SK-N-SH (cell line): ENCODE data around the gene WDR46. TPM values are rescaled to one million over a fixed set of nuclear protein-coding genes. Genes with fewer than 3 reads are reported as not detected.

ENCODE experiments used
- CTCF ChIA-PET: fragments of 300-600, 350-600 bp; formaldehyde crosslinking; extraction: SDS; loops from one replicate; lab custom pipeline; 2021; lab: Yijun Ruan, JAX
- POLR2A ChIA-PET: fragments of 350-600 bp; sonication (Branson Sonifier 250); formaldehyde crosslinking; extraction: SDS; loops from one replicate; lab custom pipeline; 2020; ENCODE audit warnings: antibody characterized with exemption, inconsistent platforms; lab: Yijun Ruan, JAX
- DNase-seq: peaks from one replicate; pipeline ENCODE4 v3.0.0; 2012
- H2AFZ ChIP-seq: fragments of 200-600 bp; sonication (generic); 2 replicates; pipeline ENCODE4 v1.8.1; 2016; ENCODE audit warnings: antibody characterized with exemption, mild to moderate bottlenecking, low read depth
- H3F3A ChIP-seq: fragments of 200-600 bp; sonication (generic); replicated peaks from 2 replicates; pipeline ENCODE3; 2016; ENCODE audit warnings: antibody characterized with exemption, mild to moderate bottlenecking; ENCODE audit not compliant: insufficient read depth
- H3K27ac ChIP-seq, 2 experiments: fragments of 200-500 bp in 1 of 2; fragments of 200-600 bp in 1 of 2; sonication (Bioruptor generic) in 1 of 2; sonication (generic), shearing (Covaris generic) in 1 of 2; 2 replicates each; pipeline versions ENCODE4 v1.5.1 to v1.6.1; 2014 to 2016; ENCODE audit warnings: low read depth in 2 of 2, inconsistent platforms in 1 of 2, low read length in 1 of 2, mild to moderate bottlenecking in 1 of 2, mixed read lengths in 1 of 2
- H3K27me3 ChIP-seq: fragments of 200-600 bp; sonication (generic), shearing (Covaris generic); 2 replicates; pipeline ENCODE4 v1.6.1; 2016; ENCODE audit warnings: mixed run types; ENCODE audit not compliant: insufficient read depth
- H3K36me3 ChIP-seq, 2 experiments: fragments of 200-500 bp in 1 of 2; fragments of 200-600 bp in 1 of 2; sonication (Bioruptor generic) in 1 of 2; sonication (generic) in 1 of 2; replicated peaks in 1 of 2; 2 replicates each; pipeline versions ENCODE3 to v1.5.1; 2014 to 2016; ENCODE audit warnings: low read length in 1 of 2, mild to moderate bottlenecking in 1 of 2; ENCODE audit not compliant: insufficient read depth in 2 of 2, control insufficient read depth in 1 of 2
- H3K4me1 ChIP-seq, 2 experiments: fragments of 200-500 bp in 1 of 2; fragments of 200-600 bp in 1 of 2; sonication (Bioruptor generic) in 1 of 2; sonication (generic), shearing (Covaris generic) in 1 of 2; 2 replicates each; pipeline versions ENCODE4 v1.5.1 to v1.6.1; 2014 to 2016; ENCODE audit warnings: low read depth in 1 of 2, low read length in 1 of 2, mixed run types in 1 of 2; ENCODE audit not compliant: insufficient read depth in 2 of 2, control insufficient read depth in 1 of 2
- H3K4me2 ChIP-seq: fragments of 200-600 bp; sonication (generic), shearing (Covaris generic); 2 replicates; pipeline ENCODE4 v1.6.1; 2017; ENCODE audit warnings: mixed run types
- H3K4me3 ChIP-seq, 2 experiments: fragments of 200-500 bp in 1 of 2; fragments of 200-600 bp in 1 of 2; sonication (Bioruptor generic) in 1 of 2; sonication (generic), shearing (Covaris generic) in 1 of 2; 2 replicates each; pipeline versions ENCODE4 v1.5.1 to v1.8.1; 2014 to 2016; ENCODE audit warnings: low read depth in 2 of 2, inconsistent platforms in 1 of 2, low read length in 1 of 2, mild to moderate bottlenecking in 1 of 2, mixed read lengths in 1 of 2, moderate library complexity in 1 of 2
- H3K79me2 ChIP-seq: fragments of 200-600 bp; sonication (generic); 2 replicates; pipeline ENCODE4 v1.8.1; 2017; ENCODE audit warnings: mild to moderate bottlenecking; ENCODE audit not compliant: insufficient read depth
- H3K9ac ChIP-seq: fragments of 200-600 bp; sonication (generic); 2 replicates; pipeline ENCODE4 v1.6.1; 2017; ENCODE audit warnings: mixed run types
- H3K9me2 ChIP-seq: fragments of 200-600 bp; sonication (generic); 2 replicates; pipeline ENCODE4 v1.6.1; 2017; ENCODE audit warnings: mixed run types
- H3K9me3 ChIP-seq: fragments of 200-600 bp; sonication (generic); 2 replicates; pipeline ENCODE4 v1.6.1; 2017; ENCODE audit warnings: mixed run types, mild to moderate bottlenecking, moderate library complexity
- H4K20me1 ChIP-seq: fragments of 200-600 bp; sonication (generic); 2 replicates; pipeline ENCODE4 v1.6.1; 2017; ENCODE audit warnings: mild to moderate bottlenecking, mixed run types; ENCODE audit not compliant: insufficient read depth
- CHD2 ChIP-seq: fragments of 150-350 bp; IDR thresholded peaks from 2 replicates; pipeline ENCODE4 v1.6.1; 2018; ENCODE audit warnings: low read length; ENCODE audit not compliant: partially characterized antibody
- FOSL2 ChIP-seq: IDR thresholded peaks from 2 replicates; pipeline ENCODE4 v1.4.0; 2012; ENCODE audit warnings: low read depth, mild to moderate bottlenecking, moderate library complexity, borderline replicate concordance
- FOXJ3 ChIP-seq: sonication (generic); formaldehyde crosslinking; IDR thresholded peaks from 2 replicates; pipeline ENCODE4 v1.5.1; 2020; ENCODE audit warnings: mild to moderate bottlenecking, missing genetic modification reagents
- GABPA ChIP-seq: IDR thresholded peaks from 2 replicates; pipeline ENCODE4 v1.4.0; 2012; ENCODE audit warnings: low read depth, mild to moderate bottlenecking
- GATA2 ChIP-seq: sonication (generic); formaldehyde crosslinking; IDR thresholded peaks from 2 replicates; pipeline ENCODE4 v1.5.0; 2020; ENCODE audit warnings: mild to moderate bottlenecking, missing genetic modification reagents
- NRF1 ChIP-seq: IDR thresholded peaks from 2 replicates; pipeline ENCODE4 v1.6.1; 2012; ENCODE audit warnings: low read depth, mild to moderate bottlenecking, low read length
- RCOR1 ChIP-seq: fragments of 150-350 bp; IDR thresholded peaks from 2 replicates; pipeline ENCODE4 v1.6.1; 2017; ENCODE audit warnings: antibody characterized with exemption, low read length
- TAF1 ChIP-seq: IDR thresholded peaks from 2 replicates; pipeline ENCODE4 v1.6.1; 2012; ENCODE audit warnings: low read depth, mild to moderate bottlenecking, low read length, moderate library complexity, borderline replicate concordance
- TCF12 ChIP-seq: IDR thresholded peaks from 2 replicates; pipeline ENCODE4 v1.4.0; 2012
- YY1 ChIP-seq: IDR thresholded peaks from 2 replicates; pipeline ENCODE4 v1.4.0; 2012; ENCODE audit warnings: low read depth, mild to moderate bottlenecking
- whole genome bisulfite sequencing: methylation state at CpG from one replicate; pipeline ENCODE4 v1.1.6; 2017; ENCODE audit warnings: low lambda C conversion rate; 5-methylcytosine and 5-hydroxymethylcytosine counted together
- polyA plus RNA-seq, 3 experiments: library from polyadenylated mRNA; depleted of rRNA; stranded (reverse); fragments of >200 nt; gene quantifications; 2 replicates each; pipeline ENCODE4 v1.2.3, GENCODE V29; 2012
- TF ChIP-seq, protein P1 (sequence below): fragments of 150-350 bp; IDR thresholded peaks from 2 replicates; pipeline ENCODE4 v1.6.1; 2017; ENCODE audit warnings: antibody characterized with exemption, low read length, low read depth, borderline replicate concordance
- TF ChIP-seq, protein P2 (sequence below): IDR thresholded peaks from 2 replicates; pipeline ENCODE4 v1.4.0; 2012; ENCODE audit warnings: low read depth, borderline replicate concordance
- TF ChIP-seq, protein P3 (sequence below): fragments of 150-350 bp; IDR thresholded peaks from 2 replicates; pipeline ENCODE4 v1.6.1; 2016; ENCODE audit warnings: mild to moderate bottlenecking, low read depth, low read length
- TF ChIP-seq, protein P4 (sequence below): IDR thresholded peaks from 2 replicates; pipeline ENCODE4 v1.6.1; 2012; ENCODE audit warnings: mild to moderate bottlenecking, low read depth, low read length, moderate library complexity

The WDR46 gene
- polyA plus RNA-seq, 1 of the 3 experiments (the other 2 are of a cell fraction), result 153 TPM

DNA sequence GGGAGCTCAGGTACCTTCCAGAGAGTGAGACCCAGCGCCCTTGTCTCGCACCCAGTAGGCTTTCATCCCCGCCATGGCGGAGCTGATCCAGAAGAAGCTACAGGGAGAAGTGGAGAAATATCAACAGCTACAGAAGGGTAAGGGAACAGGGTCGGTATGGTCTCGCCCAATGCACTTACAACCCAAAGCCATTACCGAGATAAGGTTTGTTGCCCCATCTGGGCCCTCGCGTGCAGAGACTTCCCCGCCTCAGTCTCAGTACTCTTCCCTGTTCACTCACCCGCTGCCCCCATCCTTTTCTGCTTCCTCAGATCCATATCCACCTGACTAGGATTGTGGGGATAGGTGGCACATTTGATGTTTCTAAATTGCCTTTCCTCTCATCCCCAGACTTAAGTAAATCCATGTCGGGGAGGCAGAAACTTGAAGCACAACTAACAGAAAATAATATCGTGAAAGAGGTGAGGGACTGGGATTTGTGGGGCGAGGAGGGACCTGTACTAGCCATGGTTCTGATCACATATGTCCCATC, 811 bp upstream of the WDR46 start:
- H3K9ac ChIP-seq, result peak overlapping the region; percentile 80
- H3F3A ChIP-seq, result peaks cover 6% of the 10 kb centered on the region
- ChIA-PET CTCF (interaction anchor here (1.7 to 4.4 kb wide), 3 partner anchors 10 to 136 kb away, joined by 9 to 49 read pairs (median 11); partner anchors contain the start of genes B3GALT4 and RGL2), POLR2A (interaction anchor here (1.7 to 3.6 kb wide), 6 partner anchors 8 to 318 kb away, joined by 4 to 58 read pairs (median 14); partner anchors contain the start of genes B3GALT4, RGL2, RPS18 and VPS52)
- no peak overlapping the region for H2AFZ ChIP-seq
- peak; percentile 45 for DNase-seq
- H3K27ac ChIP-seq, result peak overlapping the region; percentile 40 to 91; a peak in 3 of 4 replicates
- H4K20me1 ChIP-seq, result no peaks in the 10 kb centered on the region
- under 1% methylated on average over 10 of the region's 14 CpGs for WGBS
- H3K9me2 ChIP-seq, result no peaks in the 10 kb centered on the region
- H3K4me3 ChIP-seq, result peak overlapping the region; percentile 78 to 96
- peaks cover 34 to 62% of the 10 kb centered on the region in 2 experiments for H3K36me3 ChIP-seq
- no peak for TF ChIP-seq TAF1
- no peak for TF ChIP-seq FOXJ3
- no peak for TF ChIP-seq RCOR1
- TF ChIP-seq, protein P1, sequence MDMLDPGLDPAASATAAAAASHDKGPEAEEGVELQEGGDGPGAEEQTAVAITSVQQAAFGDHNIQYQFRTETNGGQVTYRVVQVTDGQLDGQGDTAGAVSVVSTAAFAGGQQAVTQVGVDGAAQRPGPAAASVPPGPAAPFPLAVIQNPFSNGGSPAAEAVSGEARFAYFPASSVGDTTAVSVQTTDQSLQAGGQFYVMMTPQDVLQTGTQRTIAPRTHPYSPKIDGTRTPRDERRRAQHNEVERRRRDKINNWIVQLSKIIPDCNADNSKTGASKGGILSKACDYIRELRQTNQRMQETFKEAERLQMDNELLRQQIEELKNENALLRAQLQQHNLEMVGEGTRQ, result no peak
- no peak for TF ChIP-seq FOSL2
- TF ChIP-seq GABPA, result no peak
- TF ChIP-seq CHD2, result no peak
- TF ChIP-seq NRF1, result no peak
- TF ChIP-seq, protein P2, sequence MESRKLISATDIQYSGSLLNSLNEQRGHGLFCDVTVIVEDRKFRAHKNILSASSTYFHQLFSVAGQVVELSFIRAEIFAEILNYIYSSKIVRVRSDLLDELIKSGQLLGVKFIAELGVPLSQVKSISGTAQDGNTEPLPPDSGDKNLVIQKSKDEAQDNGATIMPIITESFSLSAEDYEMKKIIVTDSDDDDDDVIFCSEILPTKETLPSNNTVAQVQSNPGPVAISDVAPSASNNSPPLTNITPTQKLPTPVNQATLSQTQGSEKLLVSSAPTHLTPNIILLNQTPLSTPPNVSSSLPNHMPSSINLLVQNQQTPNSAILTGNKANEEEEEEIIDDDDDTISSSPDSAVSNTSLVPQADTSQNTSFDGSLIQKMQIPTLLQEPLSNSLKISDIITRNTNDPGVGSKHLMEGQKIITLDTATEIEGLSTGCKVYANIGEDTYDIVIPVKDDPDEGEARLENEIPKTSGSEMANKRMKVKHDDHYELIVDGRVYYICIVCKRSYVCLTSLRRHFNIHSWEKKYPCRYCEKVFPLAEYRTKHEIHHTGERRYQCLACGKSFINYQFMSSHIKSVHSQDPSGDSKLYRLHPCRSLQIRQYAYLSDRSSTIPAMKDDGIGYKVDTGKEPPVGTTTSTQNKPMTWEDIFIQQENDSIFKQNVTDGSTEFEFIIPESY, result no peak
- TF ChIP-seq, protein P3, sequence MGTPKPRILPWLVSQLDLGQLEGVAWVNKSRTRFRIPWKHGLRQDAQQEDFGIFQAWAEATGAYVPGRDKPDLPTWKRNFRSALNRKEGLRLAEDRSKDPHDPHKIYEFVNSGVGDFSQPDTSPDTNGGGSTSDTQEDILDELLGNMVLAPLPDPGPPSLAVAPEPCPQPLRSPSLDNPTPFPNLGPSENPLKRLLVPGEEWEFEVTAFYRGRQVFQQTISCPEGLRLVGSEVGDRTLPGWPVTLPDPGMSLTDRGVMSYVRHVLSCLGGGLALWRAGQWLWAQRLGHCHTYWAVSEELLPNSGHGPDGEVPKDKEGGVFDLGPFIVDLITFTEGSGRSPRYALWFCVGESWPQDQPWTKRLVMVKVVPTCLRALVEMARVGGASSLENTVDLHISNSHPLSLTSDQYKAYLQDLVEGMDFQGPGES, result no peak
- TF ChIP-seq, protein P4, sequence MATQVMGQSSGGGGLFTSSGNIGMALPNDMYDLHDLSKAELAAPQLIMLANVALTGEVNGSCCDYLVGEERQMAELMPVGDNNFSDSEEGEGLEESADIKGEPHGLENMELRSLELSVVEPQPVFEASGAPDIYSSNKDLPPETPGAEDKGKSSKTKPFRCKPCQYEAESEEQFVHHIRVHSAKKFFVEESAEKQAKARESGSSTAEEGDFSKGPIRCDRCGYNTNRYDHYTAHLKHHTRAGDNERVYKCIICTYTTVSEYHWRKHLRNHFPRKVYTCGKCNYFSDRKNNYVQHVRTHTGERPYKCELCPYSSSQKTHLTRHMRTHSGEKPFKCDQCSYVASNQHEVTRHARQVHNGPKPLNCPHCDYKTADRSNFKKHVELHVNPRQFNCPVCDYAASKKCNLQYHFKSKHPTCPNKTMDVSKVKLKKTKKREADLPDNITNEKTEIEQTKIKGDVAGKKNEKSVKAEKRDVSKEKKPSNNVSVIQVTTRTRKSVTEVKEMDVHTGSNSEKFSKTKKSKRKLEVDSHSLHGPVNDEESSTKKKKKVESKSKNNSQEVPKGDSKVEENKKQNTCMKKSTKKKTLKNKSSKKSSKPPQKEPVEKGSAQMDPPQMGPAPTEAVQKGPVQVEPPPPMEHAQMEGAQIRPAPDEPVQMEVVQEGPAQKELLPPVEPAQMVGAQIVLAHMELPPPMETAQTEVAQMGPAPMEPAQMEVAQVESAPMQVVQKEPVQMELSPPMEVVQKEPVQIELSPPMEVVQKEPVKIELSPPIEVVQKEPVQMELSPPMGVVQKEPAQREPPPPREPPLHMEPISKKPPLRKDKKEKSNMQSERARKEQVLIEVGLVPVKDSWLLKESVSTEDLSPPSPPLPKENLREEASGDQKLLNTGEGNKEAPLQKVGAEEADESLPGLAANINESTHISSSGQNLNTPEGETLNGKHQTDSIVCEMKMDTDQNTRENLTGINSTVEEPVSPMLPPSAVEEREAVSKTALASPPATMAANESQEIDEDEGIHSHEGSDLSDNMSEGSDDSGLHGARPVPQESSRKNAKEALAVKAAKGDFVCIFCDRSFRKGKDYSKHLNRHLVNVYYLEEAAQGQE, result no peak
- TF ChIP-seq YY1, result no peak
- no peak for TF ChIP-seq TCF12
- TF ChIP-seq GATA2 (CRISPR knock-in tag), result no peak
- TF ChIP-seq, all 33 proteins: peak for 0
- Histone ChIP-seq H3K4me1 (peaks cover 5 to 28% of the 10 kb centered on the region in 2 experiments; a peak in 3 of 4 replicates), H3K79me2 (peaks cover 53% of the 10 kb centered on the region), H3K4me2 (peak overlapping the region; percentile 96), H3K27me3 (no peaks in the 10 kb centered on the region), H3K9me3 (no peaks in the 10 kb centered on the region)
